ENCODE measurements around the gene BEST3.

- TF ChIP-seq EZH2phosphoT487 (IDR thresholded peaks at IDR 0.05; ENCODE audit: low read length) (no peak), EZH2 (optimal IDR thresholded peaks at IDR 0.05; ENCODE audit: low read depth, low read length) (no peak)
Observed at GRCh38 chr12:69653703-69654102, 45.4 kb downstream of the BEST3 start.

All from MM.1S (cell line).